Posterior vena cava (tissue), 2 donors: ENCODE results near the gene TSPAN12. TPM values are rescaled to one million over a fixed set of nuclear protein-coding genes. Genes with fewer than 3 reads are reported as not detected.

ENCODE experiments used
- DNase-seq: peaks from one replicate; pipeline ENCODE4 v3.0.0-alpha.2; 2020; ENCODE audit warnings: low spot score
- intact Hi-C, 2 donors: fragments of 100-400 bp; cut with DNase I; formaldehyde crosslinking; loops; one replicate each; pipeline versions ENCODE4 v1.14.1 to v1.14.2; 2022 to 2023
- total RNA-seq, 2 donors: library from RNA; stranded (reverse); fragmentation: NEBNext Ultra II Directional; extraction: Animal tissue kit (Norgen Biotek cat#: 25700); gene quantifications; one replicate each; pipeline ENCODE4 v1.2.1, GENCODE V29; 2021
- donor health status: DM: yes; HTN: yes; CAD: no.
- donor health status: DM: yes; HTN: yes; CAD: no.

TSPAN12 gene
- total RNA-seq, 2 donors from 2014 or later = 7.5 to 9.8 TPM

DNA sequence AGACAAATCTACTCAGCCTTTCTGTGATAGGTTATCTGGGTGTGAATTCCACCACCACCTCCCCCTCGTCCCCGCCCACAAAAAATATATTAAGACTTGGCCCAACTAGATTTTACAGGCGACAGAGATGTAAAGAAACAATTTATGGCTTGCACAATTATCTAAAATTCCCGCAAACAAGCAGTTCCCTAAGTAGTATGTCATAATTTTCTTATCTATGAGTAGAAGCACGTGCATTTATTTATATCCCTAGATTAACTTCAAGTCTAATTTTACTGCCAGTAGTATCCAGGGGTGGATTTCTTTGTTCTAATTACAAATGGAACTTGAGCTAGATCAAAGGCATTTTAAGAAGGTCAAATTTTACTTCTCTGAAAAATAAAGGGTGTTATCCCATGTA is 1.7 kb downstream of the TSPAN12 start:
- intact Hi-C loops = no loop called here
- no peak for DNase-seq

DNA sequence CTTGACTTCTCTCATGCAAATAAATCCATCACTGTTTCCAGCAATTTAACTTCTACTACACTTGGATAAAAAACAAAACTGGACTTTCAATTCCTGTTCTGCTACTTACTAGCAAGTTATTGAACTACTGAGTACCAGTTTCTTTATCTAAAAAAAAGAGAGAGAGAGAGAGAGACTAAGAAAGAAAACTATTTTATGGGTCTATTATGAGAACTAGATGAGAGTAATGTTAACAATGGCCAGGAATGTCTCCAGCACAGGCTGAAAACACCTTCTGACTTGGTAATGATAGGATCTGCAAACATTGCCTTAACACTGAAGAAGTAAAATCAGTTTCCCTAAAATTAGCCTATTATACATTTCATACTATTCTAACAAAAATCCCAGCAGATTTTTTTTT is 5.2 kb downstream of the TSPAN12 start:
- intact Hi-C loops = no loop called here
- no peak for DNase-seq

DNA sequence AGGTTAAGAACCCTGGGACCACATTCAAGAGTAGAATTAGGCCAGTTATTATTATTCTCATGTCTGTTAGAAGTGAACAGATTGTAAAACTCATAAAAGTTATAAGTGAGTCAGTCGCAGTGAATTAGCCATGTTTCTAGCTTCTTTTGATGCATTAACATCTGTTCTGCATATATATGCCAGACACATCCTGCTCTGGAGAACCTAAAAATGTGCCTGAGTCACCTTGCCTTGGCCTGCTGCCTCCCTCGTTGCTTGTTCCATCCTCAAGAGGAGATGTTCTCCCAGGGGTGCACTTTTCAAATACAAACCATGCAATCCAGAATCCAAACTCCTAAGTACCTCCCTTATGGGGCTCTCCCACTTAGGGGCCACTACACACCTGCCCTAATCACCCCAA is 14.8 kb downstream of the TSPAN12 start:
- DNase-seq = no peak
- intact Hi-C loops = no loop called here

DNA sequence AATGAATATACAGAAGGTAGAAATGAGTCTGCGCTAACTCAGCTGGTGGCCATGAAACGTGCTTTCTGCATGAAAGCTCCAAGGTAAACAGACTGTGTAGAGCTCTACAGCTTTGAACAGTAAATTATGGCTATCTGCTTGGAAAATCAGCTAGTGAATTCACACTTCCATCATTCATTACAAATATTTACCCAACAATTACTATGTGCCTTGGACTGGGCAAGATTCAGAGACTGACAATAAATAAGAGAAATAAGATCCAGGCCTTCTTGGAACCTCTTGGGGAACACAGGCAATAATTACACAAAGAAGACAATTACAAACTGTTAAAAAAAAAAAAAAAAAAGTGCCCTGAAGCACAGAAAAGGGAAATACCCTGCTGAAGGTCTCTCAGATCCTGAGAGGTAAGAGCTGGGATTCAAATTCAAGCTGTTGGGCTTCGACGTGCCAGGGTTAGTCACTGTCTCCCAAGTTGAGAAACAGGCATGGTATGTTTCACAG is 15.8 kb downstream of the TSPAN12 start:
- intact Hi-C loops = no loop called here
- DNase-seq = no peak

DNA sequence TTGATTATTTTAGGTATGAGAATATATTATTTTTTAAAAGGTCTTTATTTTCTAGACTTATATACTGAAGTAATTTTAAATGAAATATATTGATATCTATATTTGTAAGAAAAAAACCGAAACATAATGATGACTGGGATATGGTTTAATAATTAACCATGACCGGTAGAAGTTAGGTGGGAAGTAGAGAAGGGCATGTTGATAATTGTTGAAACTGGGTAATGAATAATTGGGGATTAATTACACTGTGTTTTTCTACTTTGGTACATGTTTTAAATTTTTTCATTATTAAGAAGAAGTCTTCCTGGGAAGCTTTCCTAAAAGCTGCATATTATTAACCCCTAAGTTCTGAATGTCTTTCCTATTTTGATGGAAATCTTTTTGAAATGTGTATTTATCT is 16.3 kb downstream of the TSPAN12 start:
- intact Hi-C loops = no loop called here
- no peak for DNase-seq

DNA sequence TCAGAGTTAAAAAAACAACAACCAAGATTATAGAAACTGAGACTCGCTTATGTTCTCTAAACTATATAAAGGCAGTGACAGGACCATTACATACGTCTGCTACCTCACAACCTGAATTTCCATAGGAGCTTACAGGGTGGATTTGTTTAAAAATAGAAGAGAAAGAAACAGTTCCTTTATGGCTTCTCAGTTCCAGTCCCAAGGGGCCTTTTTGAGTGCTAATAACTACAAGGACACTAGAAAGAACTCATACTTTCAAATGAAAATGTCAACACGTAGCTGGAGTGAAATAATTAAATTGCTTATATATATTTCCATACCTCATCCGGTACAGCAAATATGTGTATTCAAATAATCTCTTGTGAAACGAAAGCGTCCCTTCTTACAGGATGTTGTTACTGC is 19.7 kb downstream of the TSPAN12 start:
- intact Hi-C loops = no loop called here
- DNase-seq = no peak

DNA sequence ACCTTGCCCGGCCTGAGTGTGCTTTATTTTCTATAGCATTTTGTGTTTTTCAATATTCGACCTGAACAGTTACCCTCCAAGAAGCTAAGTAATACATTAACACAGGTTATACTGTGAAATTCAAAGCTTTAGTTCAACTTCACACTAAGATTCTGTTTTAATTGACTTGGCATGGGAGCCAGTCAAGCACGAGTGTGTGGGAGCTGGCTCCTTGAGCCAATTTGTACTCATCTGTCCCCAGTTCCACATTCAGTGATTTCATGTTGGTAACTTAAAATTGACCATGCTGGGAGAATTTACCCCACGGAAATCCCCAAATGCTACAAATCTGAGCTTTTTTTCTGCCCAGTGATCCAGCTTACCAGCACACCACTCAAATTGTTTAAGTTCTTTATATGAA is 20.3 kb downstream of the TSPAN12 start:
- no peak for DNase-seq
- intact Hi-C loops = no loop called here

DNA sequence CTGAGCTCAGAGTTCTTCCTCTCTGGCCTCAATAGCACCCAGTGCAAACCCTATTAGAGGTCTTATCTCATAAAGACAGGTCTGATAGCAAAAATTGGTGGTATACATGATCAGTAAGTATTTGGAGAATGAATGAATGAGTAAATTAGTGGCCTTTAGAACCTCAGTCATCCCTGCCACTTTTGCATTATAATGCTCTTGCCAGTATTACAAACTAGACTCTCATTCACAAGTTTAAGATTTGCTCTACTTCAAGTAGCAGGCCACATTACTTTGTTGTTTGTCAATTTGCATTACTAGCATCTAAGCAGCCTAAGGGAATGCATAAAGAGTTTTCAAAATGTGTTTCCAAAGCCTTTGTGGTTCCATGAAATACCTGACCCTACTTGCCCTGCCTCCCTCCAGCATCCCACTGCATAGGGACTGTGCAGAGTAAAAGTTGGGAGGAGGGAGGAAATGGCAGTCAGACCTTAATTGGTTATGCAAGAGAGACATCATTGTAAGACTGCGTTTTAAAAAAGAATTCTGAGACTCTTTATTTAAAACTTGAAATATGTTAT is 21.3 kb downstream of the TSPAN12 start:
- intact Hi-C loops = no loop called here

DNA sequence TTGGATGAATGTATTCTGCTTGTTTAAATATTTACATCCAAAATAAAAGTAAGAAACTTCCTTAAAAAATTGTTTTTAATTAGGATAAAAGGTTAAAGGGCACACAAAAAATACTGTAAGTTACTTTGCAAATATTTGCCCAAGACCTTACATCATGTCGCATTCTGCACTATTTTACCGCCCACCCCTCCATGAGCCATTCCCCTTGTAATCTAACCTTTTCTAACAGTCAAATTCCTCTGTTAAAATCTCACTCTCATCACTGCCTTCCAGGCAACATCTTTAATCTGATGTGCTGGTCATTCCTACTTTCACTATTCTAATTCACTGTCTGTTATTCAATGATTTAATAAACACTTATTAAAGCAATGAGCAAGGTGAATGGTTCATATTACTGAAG is 23.2 kb downstream of the TSPAN12 start:
- DNase-seq = no peak
- intact Hi-C loops = no loop called here

More for the DNA sequence above, 21.3 kb downstream of the TSPAN12 start:
- DNase-seq = no peak

DNA sequence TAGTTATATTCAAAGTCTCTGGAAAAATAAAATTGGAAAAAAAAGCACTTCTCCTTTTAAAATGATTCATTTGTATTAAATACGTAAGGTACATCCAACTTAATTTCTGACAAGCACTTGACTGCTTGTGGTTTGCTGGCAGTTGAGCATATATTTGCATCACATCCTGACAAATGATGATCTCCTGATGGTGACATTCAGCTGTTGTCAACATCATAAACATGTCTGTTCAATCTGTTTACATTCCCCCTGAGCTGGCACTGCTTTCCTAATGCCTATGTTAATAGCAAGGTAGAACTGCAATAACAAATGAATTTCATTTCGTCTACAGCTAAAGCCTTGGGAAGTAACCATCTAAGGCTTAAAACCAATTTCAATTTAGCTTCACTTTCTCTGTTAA is 24.4 kb downstream of the TSPAN12 start:
- intact Hi-C loops = no loop called here
- DNase-seq = no peak

DNA sequence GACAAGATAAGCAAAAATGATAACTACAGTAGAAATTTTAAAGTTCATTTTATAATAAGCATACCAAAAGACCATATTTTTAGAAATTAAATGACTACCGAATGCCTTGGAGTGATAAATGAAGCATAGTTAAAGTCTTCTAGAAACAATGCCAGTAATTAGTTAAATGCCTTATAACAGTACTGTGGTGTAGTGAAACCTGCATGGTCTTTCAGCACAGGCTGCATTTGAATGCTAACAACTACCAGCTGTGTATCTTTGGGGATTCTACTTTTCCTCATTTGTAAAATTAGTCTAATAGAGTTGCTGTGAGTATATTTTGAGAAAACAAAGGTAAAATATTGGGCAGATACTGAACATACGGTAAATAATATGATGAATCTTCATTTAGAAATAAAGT is 25.1 kb downstream of the TSPAN12 start:
- intact Hi-C loops = no loop called here

DNA sequence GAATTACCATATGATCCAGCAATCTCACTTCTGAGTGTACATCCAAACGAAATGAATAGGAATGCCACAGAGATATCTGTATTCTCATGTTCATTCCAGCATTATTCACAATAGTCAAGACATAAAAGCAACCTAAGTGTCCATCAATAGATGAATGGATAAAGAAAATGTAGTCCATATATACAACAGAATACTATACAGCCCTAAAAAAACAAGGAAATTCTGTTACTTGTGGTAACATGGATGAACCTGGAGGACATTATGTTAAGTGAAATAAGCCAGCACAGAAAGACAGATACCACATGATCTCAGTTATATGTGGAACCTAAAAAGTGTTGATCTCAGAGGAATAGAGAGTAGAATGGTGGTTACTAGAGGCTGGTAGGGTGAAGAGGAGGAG is 26.7 kb downstream of the TSPAN12 start:
- intact Hi-C loops = no loop called here
- no peak for DNase-seq

More for the DNA sequence above, 25.1 kb downstream of the TSPAN12 start:
- DNase-seq = no peak

DNA sequence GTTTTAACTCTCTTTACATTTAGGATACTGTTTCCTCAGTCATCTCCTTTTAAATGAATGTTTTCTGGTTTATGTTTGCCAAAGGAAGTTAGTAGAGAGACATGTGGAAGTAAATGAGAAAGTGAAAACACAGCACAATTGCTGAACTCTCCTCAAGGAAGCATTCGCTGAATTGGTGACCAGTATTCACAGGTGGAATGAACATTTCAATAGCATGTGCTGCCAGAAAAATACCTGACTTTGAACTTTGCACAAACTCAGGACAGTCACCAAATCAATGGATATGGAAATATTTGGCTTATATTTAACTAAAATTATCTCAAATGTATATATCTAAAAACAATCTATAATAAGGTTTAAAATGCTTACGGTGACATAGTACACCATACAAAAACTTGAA is 28.5 kb downstream of the TSPAN12 start:
- intact Hi-C loops = no loop called here
- DNase-seq = no peak

DNA sequence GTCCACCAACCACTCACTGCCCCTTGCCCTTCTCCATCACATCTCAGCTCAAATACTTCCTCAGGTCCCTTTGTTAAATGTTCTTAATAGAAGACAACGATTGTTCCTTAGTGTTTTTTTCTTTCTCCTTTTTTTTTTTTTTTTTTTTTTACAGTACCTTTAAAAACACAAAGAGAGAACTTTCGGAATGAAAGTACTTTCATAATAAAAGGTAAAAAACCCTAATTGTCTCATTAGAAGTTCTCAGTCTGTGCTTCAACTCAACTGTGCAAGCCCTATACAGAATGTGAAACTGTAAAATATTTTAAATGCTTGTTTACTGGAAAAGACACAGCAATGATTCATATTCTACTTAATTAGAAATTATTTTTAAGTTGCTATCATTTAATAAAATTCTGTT is 29.4 kb downstream of the TSPAN12 start:
- DNase-seq = no peak
- intact Hi-C loops = no loop called here

DNA sequence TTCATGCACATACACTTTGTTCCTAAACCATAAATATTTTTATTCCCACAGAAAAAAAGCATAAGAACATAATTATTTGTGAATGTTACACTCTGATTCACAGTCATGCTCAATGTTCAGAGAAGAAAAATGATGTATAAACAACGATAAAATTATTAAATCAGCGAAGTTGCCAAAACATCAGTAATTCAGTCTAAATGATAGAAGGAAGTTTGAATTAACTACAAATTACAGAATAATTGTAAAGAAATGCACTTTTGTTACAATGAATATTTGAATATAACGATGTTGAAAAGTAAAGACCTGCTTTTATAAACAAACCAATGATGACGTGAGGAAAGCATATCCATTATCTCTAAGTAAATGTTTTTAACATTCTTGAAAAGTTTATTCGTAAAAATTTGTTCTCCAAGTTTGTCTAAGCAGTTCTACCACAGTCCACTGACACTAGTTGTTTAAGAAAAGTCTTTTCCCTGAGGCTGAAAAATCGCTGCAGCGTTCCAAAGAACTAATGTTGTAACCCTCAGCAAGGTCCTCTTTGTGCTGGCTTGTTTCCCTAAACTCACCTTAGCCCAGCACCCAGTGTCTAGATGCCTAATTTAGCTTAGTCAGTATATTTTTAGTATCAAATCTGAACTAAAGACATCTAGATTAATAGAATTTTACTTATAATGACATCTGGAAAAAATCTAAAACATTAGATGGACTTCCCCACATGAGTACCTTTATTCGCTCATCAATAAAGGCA is 30.4 kb downstream of the TSPAN12 start:
- DNase-seq = no peak
- intact Hi-C loops = no loop called here

DNA sequence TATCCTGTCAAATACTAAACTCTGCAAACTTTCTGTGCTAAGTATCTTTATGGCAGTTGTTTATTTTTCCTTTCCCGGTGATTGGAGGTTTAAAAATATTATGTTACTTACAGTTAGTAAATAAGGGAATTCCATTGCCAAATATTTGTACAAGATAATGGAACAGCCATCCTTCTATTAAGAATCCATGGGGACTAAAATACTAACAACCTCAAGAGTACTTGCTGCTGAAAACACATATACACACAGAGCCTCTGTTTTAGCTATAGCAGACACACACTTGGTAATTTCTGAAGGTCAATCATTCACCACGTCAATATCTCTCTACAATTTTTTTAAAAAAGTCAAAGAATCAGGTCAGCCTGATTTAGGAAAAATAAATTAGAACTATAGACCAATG is 32.4 kb downstream of the TSPAN12 start:
- DNase-seq = no peak

DNA sequence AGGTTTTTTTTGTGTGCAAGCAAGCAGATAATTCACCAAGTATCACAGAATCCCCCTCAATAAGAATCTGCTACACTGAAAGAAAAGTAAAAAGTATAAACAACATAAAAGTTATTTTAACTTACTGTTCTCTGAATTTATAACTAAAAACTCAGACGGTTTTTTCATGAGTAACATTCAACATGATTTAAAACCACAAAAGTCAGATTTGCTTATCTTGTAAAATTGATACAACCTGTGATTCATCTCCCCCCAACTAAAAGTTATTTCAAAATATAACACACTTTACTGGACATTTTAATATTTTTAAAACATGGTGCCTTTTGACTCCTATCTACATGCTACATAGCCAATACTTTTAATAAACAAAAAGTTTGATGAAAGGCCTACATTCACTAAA is 32.8 kb downstream of the TSPAN12 start:
- intact Hi-C loops = no loop called here
- no peak for DNase-seq

More for the DNA sequence above, 32.4 kb downstream of the TSPAN12 start:
- intact Hi-C loops = no loop called here

DNA sequence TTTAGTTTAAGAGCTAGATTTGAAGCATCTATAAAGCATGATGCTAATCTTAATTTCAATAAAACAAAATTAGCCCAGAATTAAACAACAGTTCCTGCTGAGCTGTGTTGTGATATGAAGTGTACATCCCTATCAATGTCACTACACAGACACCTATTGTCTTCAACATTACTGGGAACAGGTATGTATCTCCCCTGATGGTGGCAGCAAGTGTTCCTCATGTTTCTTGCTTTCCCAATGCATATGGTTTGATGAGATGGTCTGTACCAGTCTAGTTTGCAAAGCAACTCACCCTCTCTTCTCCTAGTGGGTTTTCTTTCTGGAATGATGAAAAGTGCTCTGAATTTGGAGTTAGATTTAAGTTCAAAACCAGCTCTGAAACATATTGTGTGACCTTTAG is 38.1 kb downstream of the TSPAN12 start:
- intact Hi-C loops = no loop called here
- DNase-seq = no peak

DNA sequence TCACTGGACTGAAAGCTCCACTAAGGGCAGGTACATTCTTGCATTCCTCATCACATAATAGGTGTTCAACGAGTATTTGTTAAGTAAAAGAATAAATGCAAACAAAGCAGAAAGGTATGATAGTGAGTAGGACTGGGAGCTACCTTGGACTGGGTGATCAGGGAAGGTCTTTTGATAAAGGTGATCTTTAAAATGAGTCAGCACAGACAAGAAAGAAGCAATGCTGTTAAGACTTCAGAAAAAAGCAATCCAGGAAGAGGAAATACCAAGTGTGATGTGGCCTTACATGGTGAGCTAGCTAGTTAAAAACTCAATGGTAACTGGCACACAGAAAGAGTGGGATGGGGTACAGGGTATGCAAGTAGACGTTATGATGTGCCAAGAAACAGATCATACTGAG is 40.1 kb downstream of the TSPAN12 start:
- intact Hi-C loops = no loop called here
- DNase-seq = no peak

DNA sequence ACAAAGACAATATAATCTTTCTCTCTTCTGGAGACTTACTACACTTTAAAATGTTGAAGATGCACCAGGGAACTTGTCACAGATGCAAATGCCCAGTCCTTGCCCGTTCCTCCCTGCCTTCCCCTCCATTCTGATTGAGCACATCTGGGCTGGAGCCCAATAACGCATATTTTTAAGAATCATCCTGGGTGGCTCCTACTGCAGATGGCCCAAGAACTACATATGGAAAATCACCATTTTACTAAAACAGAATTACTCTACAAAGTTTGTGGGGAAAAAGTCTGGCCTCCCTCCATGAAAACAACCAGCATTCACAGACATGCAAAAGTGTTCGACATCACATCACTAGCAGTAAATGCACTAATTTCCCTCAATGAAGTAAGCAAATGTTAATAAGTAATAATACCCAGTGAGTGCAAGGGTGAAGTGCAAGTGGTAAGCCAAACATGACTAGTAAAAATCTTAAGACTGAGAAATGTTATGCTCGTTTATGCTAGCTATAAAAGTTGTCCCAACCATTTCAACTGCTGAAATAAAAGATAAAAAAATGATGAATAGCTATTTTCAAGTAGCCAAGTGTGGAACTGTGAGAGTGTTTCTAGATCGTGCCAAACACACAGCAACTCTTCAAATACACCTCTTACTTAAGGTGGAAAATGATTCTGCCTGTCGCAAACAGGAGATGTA is 43.5 kb downstream of the TSPAN12 start:
- no peak for DNase-seq
- intact Hi-C loops = no loop called here
